Gastroesophageal sphincter (tissue), 3 donors: ENCODE measurements around the gene AMZ1.

Experiments used
- CTCF ChIP-seq, 4 experiments: fragments of 200-600 bp in 2 of 4; fragments of 450-650 bp in 2 of 4; sonication (generic) in 1 of 4; IDR thresholded peaks; one replicate each; pipeline ENCODE4 v1.5.1; 2017 to 2019; ENCODE audit warnings: antibody characterized with exemption in 4 of 4, mild to moderate bottlenecking in 2 of 4, moderate library complexity in 2 of 4
- POLR2AphosphoS5 ChIP-seq: sonication (generic); formaldehyde crosslinking; IDR thresholded peaks from one replicate; pipeline ENCODE4 v1.6.1; 2017; ENCODE audit warnings: antibody characterized with exemption

DNA sequence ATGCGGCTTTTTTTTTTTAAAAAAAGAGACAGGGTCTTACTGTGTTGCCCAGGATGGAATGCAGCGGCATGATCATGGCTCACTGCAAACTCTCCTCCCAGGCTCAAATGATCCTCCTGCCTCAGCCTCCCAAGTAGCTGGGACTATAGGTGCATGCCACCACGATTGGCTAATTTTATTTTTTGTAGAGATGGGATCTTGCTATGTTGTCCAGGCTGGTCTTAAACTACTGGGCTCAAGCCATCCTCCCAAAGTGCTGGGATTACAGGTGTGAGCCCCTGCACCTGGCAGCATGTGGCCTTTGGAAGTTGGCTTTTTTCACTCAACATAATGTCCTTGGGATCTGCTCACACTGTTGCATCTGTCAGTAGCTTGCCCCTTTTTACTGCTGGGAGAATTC, 65.1 kb downstream of the AMZ1 start:
- TF ChIP-seq CTCF (IDR thresholded peaks at IDR 0.05): no peak
- TF ChIP-seq POLR2AphosphoS5: no peak
